Muscle of arm (tissue), 14 donors: ENCODE results near the gene FAM50A. TPM values are rescaled to one million over a fixed set of nuclear protein-coding genes. Genes with fewer than 3 reads are reported as not detected.
"Not testable (repeated sequence)": the region's sequence is repeated elsewhere in the genome, so short reads cannot be mapped to it uniquely, and the experiment has no call there.

Experiments used
- DNase-seq: peaks from one replicate; pipeline ENCODE4 v3.0.0-alpha.2; 2013
- long read RNA-seq, 11 donors: transcript quantifications; one replicate each; lab custom pipeline, GENCODE V29; 2026
- polyA plus RNA-seq, 12 donors: library from polyadenylated mRNA; unstranded; fragments of 120-200 nt; gene quantifications; one replicate each; pipeline ENCODE4 v1.2.1, GENCODE V29; 2013; ENCODE audit not compliant: insufficient read length in 12 of 12

FAM50A gene, protein sequence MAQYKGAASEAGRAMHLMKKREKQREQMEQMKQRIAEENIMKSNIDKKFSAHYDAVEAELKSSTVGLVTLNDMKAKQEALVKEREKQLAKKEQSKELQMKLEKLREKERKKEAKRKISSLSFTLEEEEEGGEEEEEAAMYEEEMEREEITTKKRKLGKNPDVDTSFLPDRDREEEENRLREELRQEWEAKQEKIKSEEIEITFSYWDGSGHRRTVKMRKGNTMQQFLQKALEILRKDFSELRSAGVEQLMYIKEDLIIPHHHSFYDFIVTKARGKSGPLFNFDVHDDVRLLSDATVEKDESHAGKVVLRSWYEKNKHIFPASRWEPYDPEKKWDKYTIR
- polyA plus RNA-seq: 10 to 100 TPM in 11 of 12 donors, not detected in 1; 47.6 to 88.9 (median 54.2) TPM
- long read RNA-seq, donor 1, transcript FAM50A-202 (13 exons, 1,352 nt): major isoform, 16 of 71 reads
- long read RNA-seq, donor 1, partial matches to known transcripts: 54 of 71 reads
- long read RNA-seq, donor 1, other reads (novel, unspliced or antisense): 0 of 71 reads
- long read RNA-seq, donor 2, transcript FAM50A-202 (13 exons, 1,352 nt): major isoform, 17 of 24 reads
- long read RNA-seq, donor 2, partial matches to known transcripts: 7 of 24 reads
- long read RNA-seq, donor 2, other reads (novel, unspliced or antisense): 0 of 24 reads
- long read RNA-seq, donor 3, transcript FAM50A-202 (13 exons, 1,352 nt): major isoform, 9 of 22 reads
- long read RNA-seq, donor 3, partial matches to known transcripts: 12 of 22 reads
- long read RNA-seq, donor 3, other reads (novel, unspliced or antisense): 0 of 22 reads
- long read RNA-seq, donor 4, partial matches to known transcripts: 11 of 13 reads
- long read RNA-seq, donor 4, other reads (novel, unspliced or antisense): 0 of 13 reads
- long read RNA-seq, donor 5, transcript FAM50A-202 (13 exons, 1,352 nt): major isoform, 11 of 50 reads
- long read RNA-seq, donor 5, partial matches to known transcripts: 39 of 50 reads
- long read RNA-seq, donor 5, other reads (novel, unspliced or antisense): 0 of 50 reads
- long read RNA-seq, donor 6, partial matches to known transcripts: 21 of 28 reads
- long read RNA-seq, donor 6, other reads (novel, unspliced or antisense): 0 of 28 reads
- long read RNA-seq, donor 7, transcript FAM50A-202 (13 exons, 1,352 nt): major isoform, 8 of 21 reads
- long read RNA-seq, donor 7, partial matches to known transcripts: 11 of 21 reads
- long read RNA-seq, donor 7, other reads (novel, unspliced or antisense): 0 of 21 reads
- long read RNA-seq, donor 8, transcript FAM50A-202 (13 exons, 1,352 nt): major isoform, 9 of 34 reads
- long read RNA-seq, donor 8, partial matches to known transcripts: 23 of 34 reads
- long read RNA-seq, donor 8, other reads (novel, unspliced or antisense): 0 of 34 reads
- long read RNA-seq, donor 9, transcript FAM50A-202 (13 exons, 1,352 nt): major isoform, 6 of 15 reads
- long read RNA-seq, donor 9, partial matches to known transcripts: 9 of 15 reads
- long read RNA-seq, donor 9, other reads (novel, unspliced or antisense): 0 of 15 reads
- long read RNA-seq, donor 10, transcript FAM50A-202 (13 exons, 1,352 nt): major isoform, 10 of 31 reads
- long read RNA-seq, donor 10, partial matches to known transcripts: 19 of 31 reads
- long read RNA-seq, donor 10, other reads (novel, unspliced or antisense): 0 of 31 reads
- long read RNA-seq, donor 11, transcript FAM50A-202 (13 exons, 1,352 nt): major isoform, 12 of 39 reads
- long read RNA-seq, donor 11, partial matches to known transcripts: 26 of 39 reads
- long read RNA-seq, donor 11, other reads (novel, unspliced or antisense): 0 of 39 reads

- peak; percentile 57 for DNase-seq
These were observed at the start of gene FAM50A for GRCh38 chrX:154443992-154444754. FAM50A (plus strand) TSS chrX:154444141; CDS start chrX:154444236, 95 bp downstream.

DNA sequence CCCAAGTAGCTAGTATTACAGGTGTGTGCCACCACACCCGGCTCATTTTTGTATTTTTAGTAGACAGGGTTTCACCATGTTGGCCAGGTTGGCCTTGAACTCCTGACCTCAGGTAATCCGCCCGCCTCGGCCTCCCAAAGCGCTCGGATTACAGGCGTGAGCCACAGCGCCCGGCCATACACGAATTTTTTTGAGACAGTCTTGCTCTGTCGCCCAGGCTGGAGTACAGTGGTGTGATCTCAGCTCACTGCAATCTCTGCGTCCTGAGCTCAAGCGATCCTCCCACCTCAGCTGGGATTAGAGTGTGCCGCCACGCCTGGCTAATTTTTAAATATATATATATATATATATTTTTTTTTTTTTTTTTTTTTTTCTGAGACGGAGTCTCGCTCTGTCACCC is 47.6 kb upstream of the FAM50A start:
- DNase-seq: not testable (repeated sequence)

DNA sequence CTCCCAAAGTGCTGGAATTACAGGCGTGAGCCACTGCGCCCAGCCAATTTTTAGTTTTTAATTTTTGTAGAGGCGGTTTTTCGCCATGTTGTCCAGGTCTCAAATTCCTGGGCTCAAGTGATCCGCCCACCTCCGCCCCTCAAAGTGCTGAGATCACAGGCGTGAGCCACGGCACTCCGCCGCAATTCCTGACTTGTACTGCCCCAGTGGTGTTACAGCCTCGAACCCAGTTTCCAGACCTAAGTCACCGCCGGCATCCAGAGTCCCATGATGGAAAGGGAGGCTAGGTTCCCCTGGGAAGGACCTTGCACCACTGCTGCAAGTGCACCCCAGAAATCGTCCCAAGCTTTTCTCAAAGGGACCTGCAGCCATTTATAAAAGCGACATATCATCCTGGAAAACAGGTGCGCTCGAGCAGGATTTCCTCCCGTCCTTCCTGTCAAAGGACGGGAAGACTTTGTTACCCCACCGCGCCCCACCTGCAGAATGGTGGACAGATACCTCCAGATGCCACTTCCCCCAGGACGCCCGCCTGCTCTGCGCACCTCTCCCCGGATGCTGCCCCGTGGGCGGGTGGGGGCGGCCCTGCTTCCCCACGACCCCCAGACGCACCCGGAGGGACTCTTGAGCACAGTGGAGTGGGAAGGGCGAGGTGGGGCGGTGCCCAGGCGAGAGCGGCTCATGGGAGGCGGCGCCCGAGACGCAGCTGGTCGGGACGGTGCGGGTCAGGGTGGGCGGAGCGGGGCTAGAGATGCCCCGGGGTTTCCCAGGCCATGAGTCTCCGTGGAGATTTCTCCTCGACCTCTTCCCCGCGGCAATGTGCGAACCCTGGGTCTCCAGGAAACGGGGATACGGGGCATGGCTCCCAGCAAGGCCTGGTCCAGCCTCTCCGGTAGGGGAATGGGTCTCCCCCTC is 46.7 kb upstream of the FAM50A start:
- DNase-seq: no peak

- peak; percentile 95 for DNase-seq
These were observed 45.9 kb upstream of the FAM50A start, which contains the start of gene RPL10 for GRCh38 chrX:154397888-154398667. RPL10 (plus strand) TSS chrX:154398377; CDS start chrX:154398520, 143 bp downstream.

GRCh38 chrX:154398668-154399526 is 45.0 kb upstream of the FAM50A start:
- peak; percentile 83 for DNase-seq

- DNase-seq: no peak
These were observed 44.2 kb upstream of the FAM50A start for GRCh38 chrX:154399527-154400368.

DNA sequence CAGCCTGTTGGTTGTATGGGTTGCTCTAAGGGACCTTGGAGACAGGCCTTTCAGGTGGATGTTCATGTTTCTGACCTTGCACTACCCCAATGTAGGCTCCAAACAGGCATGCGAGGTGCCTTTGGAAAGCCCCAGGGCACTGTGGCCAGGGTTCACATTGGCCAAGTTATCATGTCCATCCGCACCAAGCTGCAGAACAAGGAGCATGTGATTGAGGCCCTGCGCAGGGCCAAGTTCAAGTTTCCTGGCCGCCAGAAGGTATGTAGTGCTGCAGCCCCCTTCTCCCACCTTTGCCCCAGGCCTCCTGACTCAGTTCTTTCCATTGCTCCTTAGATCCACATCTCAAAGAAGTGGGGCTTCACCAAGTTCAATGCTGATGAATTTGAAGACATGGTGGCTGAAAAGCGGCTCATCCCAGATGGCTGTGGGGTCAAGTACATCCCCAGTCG is 43.5 kb upstream of the FAM50A start:
- DNase-seq: not testable (repeated sequence)

GRCh38 chrX:154401045-154401799 is 42.7 kb upstream of the FAM50A start:
- no peak for DNase-seq

- DNase-seq: no peak
These were observed 41.9 kb upstream of the FAM50A start for GRCh38 chrX:154401918-154402621.

GRCh38 chrX:154402622-154403127 is 41.3 kb upstream of the FAM50A start:
- no peak for DNase-seq

DNA sequence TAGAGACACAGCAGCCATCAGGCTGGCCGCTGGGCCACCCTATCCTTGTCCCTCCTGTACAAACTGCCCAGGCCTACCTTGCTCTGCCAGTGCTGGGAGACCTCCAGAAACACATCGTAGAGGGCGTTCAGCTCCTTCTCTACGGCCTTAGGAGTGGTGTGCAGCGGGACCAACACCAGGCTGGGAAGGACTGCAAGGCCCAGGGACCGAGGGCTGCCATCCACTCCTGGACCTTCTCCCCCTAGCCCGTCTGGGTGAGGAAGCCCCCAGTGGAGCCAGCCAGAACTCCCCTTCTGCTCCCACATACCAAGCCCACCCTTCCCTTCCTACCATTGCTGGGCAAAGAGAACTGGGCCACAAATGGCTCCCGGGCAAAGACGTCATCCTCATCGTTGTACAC is 40.7 kb upstream of the FAM50A start:
- DNase-seq: no peak

DNA sequence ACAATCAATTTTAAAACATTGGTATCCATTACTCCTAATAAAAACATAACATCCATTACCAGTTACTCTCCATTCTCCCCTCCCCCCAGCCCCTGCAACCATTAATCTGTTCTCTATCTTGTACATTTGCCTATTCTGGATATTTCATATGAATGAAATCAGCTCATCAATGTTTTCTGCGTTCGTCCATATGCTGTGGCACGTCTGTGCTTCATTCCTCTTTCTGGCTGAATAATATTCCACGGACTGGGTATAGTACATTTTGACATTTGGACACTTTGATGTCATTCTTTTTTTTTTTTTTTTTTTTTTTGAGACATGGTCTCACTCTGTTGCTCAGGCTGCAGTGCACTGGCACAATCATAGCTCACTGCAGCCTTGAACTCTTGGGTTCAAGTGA is 40.1 kb upstream of the FAM50A start:
- DNase-seq: no peak

- no peak for DNase-seq
These were observed 39.2 kb upstream of the FAM50A start for GRCh38 chrX:154404625-154405192.
